ENCODE measurements around the gene EIF4E.
"Not testable (repeated sequence)": the region's sequence is repeated elsewhere in the genome, so short reads cannot be mapped to it uniquely, and the experiment has no call there.

- TF ChIP-seq POLR2A (IDR thresholded peaks at IDR 0.05; ENCODE audit: low read depth, low read length); TAF1 (IDR thresholded peaks at IDR 0.05; ENCODE audit: low read depth, low read length); POLR2AphosphoS5 (IDR thresholded peaks at IDR 0.05; ENCODE audit: low read depth, low read length); SPI1 (IDR thresholded peaks at IDR 0.05; ENCODE audit: low read depth, low read length); POU2F2 (IDR thresholded peaks at IDR 0.05; ENCODE audit: low read depth, low read length); PAX5 (IDR thresholded peaks at IDR 0.05; ENCODE audit: insufficient read depth, low read length, severe bottlenecking): not testable (repeated sequence)
These were observed 42.6 kb downstream of the EIF4E start for GRCh38 chr4:98886382-98886781.
